Hepatocyte (in vitro differentiated cells): ENCODE data around the gene ZNF248. TPM values are rescaled to one million over a fixed set of nuclear protein-coding genes. Genes with fewer than 3 reads are reported as not detected.

Source experiments
- DNase-seq: peaks from one replicate; pipeline ENCODE4 v3.0.0-alpha.2; 2016; ENCODE audit warnings: low spot score
- H2AFZ ChIP-seq: fragments of 200-600 bp; sonication (generic); 2 replicates; pipeline ENCODE4 v1.6.0; 2016; ENCODE audit warnings: antibody characterized with exemption, mild to moderate bottlenecking
- H3K27ac ChIP-seq: fragments of 200-600 bp; sonication (generic); 2 replicates; pipeline ENCODE4 v1.5.1; 2016; ENCODE audit warnings: mild to moderate bottlenecking
- H3K27me3 ChIP-seq: fragments of 200-600 bp; sonication (generic); 2 replicates; pipeline ENCODE4 v1.6.1; 2016
- H3K36me3 ChIP-seq: fragments of 200-600 bp; sonication (generic); replicated peaks from 2 replicates; pipeline ENCODE4 v1.5.1; 2016; ENCODE audit warnings: low read depth; ENCODE audit not compliant: insufficient read depth
- H3K4me1 ChIP-seq: fragments of 200-600 bp; sonication (generic); 2 replicates; pipeline ENCODE4 v1.5.1; 2016; ENCODE audit warnings: mild to moderate bottlenecking, moderate library complexity; ENCODE audit not compliant: insufficient read depth
- H3K4me2 ChIP-seq: fragments of 200-600 bp; sonication (generic); 2 replicates; pipeline ENCODE4 v1.6.0; 2016
- H3K4me3 ChIP-seq: fragments of 200-600 bp; sonication (generic); 2 replicates; pipeline ENCODE4 v1.5.1; 2016; ENCODE audit warnings: mild to moderate bottlenecking
- H3K79me2 ChIP-seq: fragments of 200-600 bp; sonication (generic); 2 replicates; pipeline ENCODE4 v1.6.0; 2017; ENCODE audit warnings: mild to moderate bottlenecking
- H3K9me2 ChIP-seq: fragments of 200-600 bp; sonication (generic); replicated peaks from 2 replicates; pipeline ENCODE4 v1.6.0; 2017; ENCODE audit warnings: mild to moderate bottlenecking; ENCODE audit not compliant: insufficient read depth
- H3K9me3 ChIP-seq: fragments of 200-600 bp; sonication (generic); 2 replicates; pipeline ENCODE4 v1.5.1; 2016; ENCODE audit warnings: low read depth, mild to moderate bottlenecking
- H4K20me1 ChIP-seq: fragments of 200-600 bp; sonication (generic); 2 replicates; pipeline ENCODE4 v1.6.0; 2016; ENCODE audit warnings: mild to moderate bottlenecking; ENCODE audit not compliant: insufficient read depth, poor library complexity, severe bottlenecking
- EZH2 ChIP-seq: fragments of 200-600 bp; sonication (generic); IDR thresholded peaks from 2 replicates; pipeline ENCODE4 v1.6.1; 2016; ENCODE audit warnings: antibody characterized with exemption, mild to moderate bottlenecking, borderline replicate concordance
- EZH2phosphoT487 ChIP-seq: fragments of 200-600 bp; sonication (generic); IDR thresholded peaks from one replicate; pipeline ENCODE4 v1.6.1; 2018; ENCODE audit warnings: antibody characterized with exemption, mild to moderate bottlenecking, low read depth, moderate library complexity; ENCODE audit not compliant: unreplicated experiment, severe bottlenecking
- WGBS: methylation state at CpG from one replicate; pipeline ENCODE4 v1.1.6; 2016; ENCODE audit warnings: low lambda C conversion rate; ENCODE audit errors: missing lambda C conversion rate; 5-methylcytosine and 5-hydroxymethylcytosine counted together
- polyA plus RNA-seq: library from polyadenylated mRNA; unstranded; fragments of >200 nt; fragmentation: Nextera tagmentation; extraction: Ambion mirVana; gene quantifications from 2 replicates; pipeline ENCODE4 v1.2.1, GENCODE V29; 2016
- total RNA-seq: library from RNA; depleted of rRNA; stranded (reverse); fragments of >200 nt; gene quantifications from 2 replicates; pipeline ENCODE4 v1.2.3, GENCODE V29; 2014
- TF ChIP-seq, protein P1 (sequence below): fragments of 200-600 bp; sonication (generic); IDR thresholded peaks from 2 replicates; pipeline ENCODE4 v1.5.1; 2016; ENCODE audit warnings: antibody characterized with exemption, mild to moderate bottlenecking; ENCODE audit not compliant: poor library complexity

Gene ZNF248
- total and polyA plus RNA-seq, 2 experiments from 2014 or later: not detected

DNA sequence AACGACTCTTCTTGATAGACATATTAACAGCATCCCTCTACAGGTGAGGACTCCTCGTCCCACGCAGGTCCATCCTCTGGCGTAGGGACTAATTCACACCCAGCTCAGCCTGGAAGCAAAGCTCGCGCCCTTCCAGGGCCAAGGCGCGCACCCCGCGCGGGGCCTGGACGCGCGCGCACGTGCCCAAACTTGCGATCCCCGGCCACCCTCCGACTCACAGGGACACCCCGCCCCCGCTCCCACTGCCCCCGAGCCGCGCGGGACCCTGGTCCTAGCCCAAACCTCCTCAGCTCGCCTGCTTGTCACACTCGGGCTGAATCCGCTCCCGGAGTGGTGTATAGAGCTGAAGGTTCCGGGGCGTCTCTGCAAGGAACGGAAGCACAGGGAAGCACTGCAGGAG lies 76.9 kb downstream of the ZNF248 start:
- no peaks in the 10 kb centered on the region for H3K36me3 ChIP-seq
- H3K79me2 ChIP-seq: no peaks in the 10 kb centered on the region
- WGBS: 89% methylated on average over 22 of the region's 32 CpGs
- no peaks in the 10 kb centered on the region for H4K20me1 ChIP-seq
- no peaks in the 10 kb centered on the region for H3K9me2 ChIP-seq
- H3K4me1 ChIP-seq: no peaks in the 10 kb centered on the region
- no peak overlapping the region for H3K27ac ChIP-seq
- no peak overlapping the region for H3K4me3 ChIP-seq
- H2AFZ ChIP-seq: no peak overlapping the region
- no peaks in the 10 kb centered on the region for H3K9me3 ChIP-seq
- no peaks in the 10 kb centered on the region for H3K27me3 ChIP-seq
- TF ChIP-seq EZH2phosphoT487 (no peak), EZH2 (no peak)
- TF ChIP-seq, protein P1, sequence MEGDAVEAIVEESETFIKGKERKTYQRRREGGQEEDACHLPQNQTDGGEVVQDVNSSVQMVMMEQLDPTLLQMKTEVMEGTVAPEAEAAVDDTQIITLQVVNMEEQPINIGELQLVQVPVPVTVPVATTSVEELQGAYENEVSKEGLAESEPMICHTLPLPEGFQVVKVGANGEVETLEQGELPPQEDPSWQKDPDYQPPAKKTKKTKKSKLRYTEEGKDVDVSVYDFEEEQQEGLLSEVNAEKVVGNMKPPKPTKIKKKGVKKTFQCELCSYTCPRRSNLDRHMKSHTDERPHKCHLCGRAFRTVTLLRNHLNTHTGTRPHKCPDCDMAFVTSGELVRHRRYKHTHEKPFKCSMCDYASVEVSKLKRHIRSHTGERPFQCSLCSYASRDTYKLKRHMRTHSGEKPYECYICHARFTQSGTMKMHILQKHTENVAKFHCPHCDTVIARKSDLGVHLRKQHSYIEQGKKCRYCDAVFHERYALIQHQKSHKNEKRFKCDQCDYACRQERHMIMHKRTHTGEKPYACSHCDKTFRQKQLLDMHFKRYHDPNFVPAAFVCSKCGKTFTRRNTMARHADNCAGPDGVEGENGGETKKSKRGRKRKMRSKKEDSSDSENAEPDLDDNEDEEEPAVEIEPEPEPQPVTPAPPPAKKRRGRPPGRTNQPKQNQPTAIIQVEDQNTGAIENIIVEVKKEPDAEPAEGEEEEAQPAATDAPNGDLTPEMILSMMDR: no peak
- no peak overlapping the region for H3K4me2 ChIP-seq
- no peak for DNase-seq

- TF ChIP-seq EZH2phosphoT487: no peak
- TF ChIP-seq EZH2: no peak
- TF ChIP-seq, protein P1: no peak
- Histone ChIP-seq H3K27me3 (no peaks in the 10 kb centered on the region), H3K36me3 (no peaks in the 10 kb centered on the region), H3K9me3 (no peaks in the 10 kb centered on the region), H4K20me1 (no peaks in the 10 kb centered on the region), H3K4me2 (no peak overlapping the region), H3K79me2 (no peaks in the 10 kb centered on the region), H3K4me3 (no peak overlapping the region), H2AFZ (no peak overlapping the region), H3K9me2 (no peaks in the 10 kb centered on the region), H3K4me1 (no peaks in the 10 kb centered on the region), H3K27ac (no peak overlapping the region)
- WGBS: 78% methylated on average over 6 of the region's 6 CpGs
- no peak for DNase-seq
Observed at GRCh38 chr10:37777056-37777455, 80.4 kb downstream of the ZNF248 start.

DNA sequence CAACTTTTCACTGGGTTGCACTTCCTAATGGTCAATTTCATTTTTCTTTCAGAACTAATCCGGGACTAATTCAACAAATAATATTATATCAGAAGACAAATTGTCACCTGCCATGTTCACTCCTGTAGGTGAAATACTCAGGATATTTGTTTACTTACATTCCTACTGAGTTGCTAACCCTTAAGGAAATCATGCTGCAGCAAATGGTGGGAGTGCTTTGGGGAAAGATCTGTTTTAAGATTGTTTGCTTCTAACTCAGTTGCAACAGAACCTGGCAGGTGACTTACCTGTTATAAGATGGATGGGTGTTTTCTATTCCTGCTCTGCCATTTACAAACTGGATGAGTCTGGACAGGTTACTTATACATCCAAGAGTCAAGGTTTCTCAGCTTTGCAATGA lies 81.8 kb downstream of the ZNF248 start:
- Histone ChIP-seq H3K9me3 (no peaks in the 10 kb centered on the region), H3K27ac (no peak overlapping the region), H3K79me2 (no peaks in the 10 kb centered on the region), H3K9me2 (no peaks in the 10 kb centered on the region), H3K4me3 (no peak overlapping the region), H2AFZ (no peak overlapping the region), H3K36me3 (no peaks in the 10 kb centered on the region), H3K4me2 (no peak overlapping the region), H3K27me3 (no peaks in the 10 kb centered on the region), H4K20me1 (no peaks in the 10 kb centered on the region), H3K4me1 (no peaks in the 10 kb centered on the region)
- WGBS: 68% methylated on average over 1 of the region's 1 CpG
- TF ChIP-seq EZH2phosphoT487 (no peak), EZH2 (no peak)
- TF ChIP-seq, protein P1: no peak
- DNase-seq: no peak

DNA sequence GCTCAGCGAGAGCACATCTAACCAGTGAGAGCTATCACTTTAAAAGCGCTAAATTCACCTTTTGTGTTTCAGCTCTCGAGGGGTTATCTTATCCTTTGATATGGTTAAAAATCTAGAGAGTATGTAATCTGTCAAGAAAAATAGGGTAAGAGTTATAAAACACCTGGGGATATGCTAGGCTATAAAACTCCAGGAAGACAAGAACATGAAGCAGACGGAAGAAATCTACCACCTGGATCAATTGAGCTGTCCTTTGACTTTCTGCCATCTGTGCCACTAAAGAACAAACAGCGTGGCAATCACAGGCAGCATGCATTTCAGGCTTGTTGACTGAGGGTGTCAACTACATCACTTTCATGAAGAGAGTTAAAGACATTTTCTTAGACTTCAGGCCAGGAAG lies 83.1 kb downstream of the ZNF248 start:
- H3K27ac ChIP-seq: no peak overlapping the region
- no peak overlapping the region for H2AFZ ChIP-seq
- 58% methylated on average over 5 of the region's 5 CpGs for WGBS
- DNase-seq: no peak
- H3K4me2 ChIP-seq: no peak overlapping the region
- TF ChIP-seq, protein P1: no peak
- TF ChIP-seq EZH2phosphoT487: no peak
- no peak for TF ChIP-seq EZH2
- no peaks in the 10 kb centered on the region for H4K20me1 ChIP-seq
- H3K9me3 ChIP-seq: no peaks in the 10 kb centered on the region
- H3K4me3 ChIP-seq: no peak overlapping the region
- no peaks in the 10 kb centered on the region for H3K79me2 ChIP-seq
- no peaks in the 10 kb centered on the region for H3K36me3 ChIP-seq
- no peaks in the 10 kb centered on the region for H3K27me3 ChIP-seq
- H3K4me1 ChIP-seq: no peaks in the 10 kb centered on the region
- H3K9me2 ChIP-seq: no peaks in the 10 kb centered on the region
